SHP77 (cell line): ENCODE results near the gene TMEFF2.

Experiments
- DNase-seq, 2 experiments: peaks; one replicate each; lab custom pipeline; 2025; lab: John Stamatoyannopoulos, UW

The TMEFF2 gene

DNA sequence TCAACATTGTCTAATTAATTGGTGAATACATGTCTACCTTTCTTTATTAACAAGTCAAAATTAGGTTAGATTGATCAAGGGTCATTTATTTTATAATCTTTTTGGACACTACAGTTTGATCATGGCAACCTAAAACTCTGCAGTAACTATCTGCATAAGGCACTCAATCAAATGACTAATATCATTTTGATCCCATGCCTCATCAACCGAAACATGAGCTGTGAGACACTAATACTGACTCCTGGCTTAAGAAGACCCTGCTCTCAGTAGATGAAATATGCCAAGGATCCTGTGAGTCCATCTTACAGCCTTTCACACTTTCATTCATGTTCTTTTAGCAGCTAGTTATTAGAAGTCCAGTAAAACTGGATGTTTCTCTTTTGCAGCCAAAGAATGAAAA is 178.5 kb downstream of the TMEFF2 start:
- DNase-seq, result no peak

DNA sequence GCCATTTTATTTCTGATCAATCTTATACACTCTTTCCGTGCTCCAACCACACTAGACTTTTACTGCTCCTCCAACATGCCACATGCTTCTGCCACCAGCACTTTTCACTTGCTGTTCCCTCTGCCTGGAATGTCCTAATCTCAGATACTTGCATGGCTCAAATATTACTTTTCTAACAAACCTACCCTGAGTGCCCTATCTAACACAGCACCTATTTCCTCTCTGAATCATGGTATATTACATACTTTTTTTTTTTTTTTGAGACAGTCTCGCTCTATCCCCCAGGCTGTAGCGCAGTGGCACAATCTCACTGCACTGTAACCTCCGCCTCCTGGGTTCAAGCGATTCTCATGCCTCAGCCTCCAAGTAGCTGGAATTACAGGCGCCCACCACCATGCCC is 181.5 kb downstream of the TMEFF2 start:
- DNase-seq, result no peak

DNA sequence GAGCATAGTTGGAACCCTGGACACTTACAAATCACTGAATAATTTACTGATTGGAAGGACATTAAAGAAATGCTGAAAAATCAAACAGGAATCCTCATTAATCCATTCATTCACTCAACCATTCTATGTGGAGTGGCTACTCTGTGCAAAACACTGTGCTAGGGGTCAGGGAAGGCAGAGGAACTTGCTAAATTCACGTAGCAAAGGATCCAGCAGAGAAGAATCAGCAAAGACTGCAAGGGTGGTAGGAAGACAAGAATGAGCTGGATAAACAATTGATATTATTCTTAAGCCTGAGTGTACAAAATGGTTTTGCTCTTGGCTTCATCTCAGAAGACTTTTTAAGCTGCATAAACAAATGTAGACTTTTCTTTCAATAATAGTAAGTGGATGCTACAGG is 183.5 kb downstream of the TMEFF2 start:
- no peak for DNase-seq

DNA sequence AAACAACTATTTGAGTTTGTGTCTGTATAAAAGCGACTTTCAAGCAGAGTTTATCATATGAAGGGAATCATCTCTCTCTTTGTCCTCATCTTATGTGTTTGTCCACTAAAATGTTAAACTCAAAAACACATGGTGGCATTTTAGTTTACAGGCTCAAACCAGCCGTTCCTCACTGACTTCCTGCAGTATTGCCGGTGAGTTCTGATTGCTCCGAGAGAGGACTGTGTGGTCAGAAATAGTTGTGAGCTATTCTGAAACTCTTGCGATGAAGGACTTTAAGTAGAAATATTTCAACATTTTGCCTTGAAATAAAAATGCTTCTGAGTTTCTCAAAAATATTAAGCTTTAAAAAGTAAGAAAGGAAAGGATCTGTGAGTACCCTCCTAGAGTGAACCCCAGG is 184.7 kb downstream of the TMEFF2 start:
- no peak for DNase-seq

DNA sequence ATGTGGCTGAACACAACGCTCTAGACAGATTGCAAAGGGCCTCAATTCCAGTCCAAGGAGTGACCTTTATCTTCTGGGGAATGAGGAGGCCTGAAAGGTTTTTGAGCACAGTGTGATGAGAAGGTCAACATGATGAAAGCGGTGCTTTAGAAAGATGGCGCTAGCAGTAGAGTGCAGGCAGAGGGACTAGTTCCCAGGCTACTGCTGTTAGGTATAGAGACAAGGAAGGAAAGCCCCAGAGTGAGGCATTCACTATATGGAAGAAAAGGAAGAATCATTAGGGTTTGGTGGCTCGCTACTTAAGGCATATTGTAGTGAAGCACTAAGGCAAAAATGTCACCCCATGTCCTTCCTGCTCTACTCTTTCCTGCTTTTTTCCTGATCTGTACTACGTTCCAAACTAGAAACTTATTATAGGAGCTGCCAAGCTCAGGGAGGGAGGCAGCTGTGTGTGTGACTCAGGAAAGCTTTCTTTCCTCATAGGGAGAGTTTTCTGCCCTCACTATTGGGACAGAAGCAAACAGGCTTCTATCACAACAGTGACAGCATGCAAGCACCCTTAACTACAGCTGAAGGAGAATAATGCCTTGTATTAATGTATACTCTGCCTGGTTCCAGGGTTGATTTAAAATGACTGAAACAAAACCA is 187.0 kb downstream of the TMEFF2 start:
- DNase-seq, result no peak

DNA sequence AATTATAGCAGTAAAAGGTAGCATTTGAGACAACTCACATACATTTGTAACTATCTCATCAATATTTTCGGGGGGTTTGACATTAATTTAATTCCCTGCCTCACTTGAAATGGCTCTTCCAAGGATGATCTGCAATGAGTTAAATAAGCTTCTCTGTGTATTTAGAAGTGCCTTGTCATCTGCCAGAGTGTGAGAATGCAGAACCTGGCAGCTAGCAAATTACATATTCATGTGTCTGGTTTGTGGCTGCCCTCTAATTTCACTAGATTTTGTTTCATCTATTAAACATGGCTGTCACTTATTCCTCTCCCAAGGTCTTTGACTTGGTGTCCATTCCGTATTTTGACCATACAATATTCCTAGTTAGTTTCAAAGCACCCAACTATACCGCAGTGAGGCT is 189.5 kb downstream of the TMEFF2 start:
- DNase-seq, result no peak

DNA sequence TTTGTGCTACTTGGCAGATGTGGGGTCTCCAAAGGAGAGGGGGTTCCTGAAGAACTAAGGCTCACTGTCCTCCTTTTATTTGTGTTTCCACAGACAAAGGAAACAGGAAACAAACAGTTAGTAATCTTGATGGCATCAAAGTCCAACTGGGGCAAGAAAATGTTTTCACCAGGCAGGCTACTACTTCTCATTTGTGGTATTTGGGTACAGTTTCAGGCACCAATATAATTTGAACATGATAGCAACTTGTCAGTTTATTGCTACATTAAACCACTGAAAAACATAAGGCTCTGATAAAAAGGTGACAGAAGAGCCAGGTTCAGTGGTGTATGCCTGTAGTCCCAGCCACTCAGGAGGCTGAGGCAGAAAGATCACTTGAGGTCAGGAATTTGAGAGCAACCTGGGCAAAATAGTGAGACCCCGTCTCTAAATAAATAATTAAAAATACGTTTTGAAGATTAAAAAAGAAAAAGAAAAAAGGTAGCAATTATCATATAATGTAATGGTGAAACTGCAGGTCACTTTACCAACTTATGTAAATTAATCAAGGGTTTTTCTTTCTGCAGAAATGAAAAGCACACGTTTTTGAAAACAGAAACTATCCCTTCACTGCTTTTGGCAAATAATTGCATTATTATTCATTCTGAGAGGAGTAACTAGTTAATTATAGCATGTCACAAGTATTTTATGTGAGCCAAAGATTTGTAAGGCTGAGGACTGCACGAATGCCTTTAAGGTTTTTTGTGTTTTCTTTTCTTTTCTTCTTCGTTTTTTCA is 190.4 kb downstream of the TMEFF2 start:
- no peak for DNase-seq

DNA sequence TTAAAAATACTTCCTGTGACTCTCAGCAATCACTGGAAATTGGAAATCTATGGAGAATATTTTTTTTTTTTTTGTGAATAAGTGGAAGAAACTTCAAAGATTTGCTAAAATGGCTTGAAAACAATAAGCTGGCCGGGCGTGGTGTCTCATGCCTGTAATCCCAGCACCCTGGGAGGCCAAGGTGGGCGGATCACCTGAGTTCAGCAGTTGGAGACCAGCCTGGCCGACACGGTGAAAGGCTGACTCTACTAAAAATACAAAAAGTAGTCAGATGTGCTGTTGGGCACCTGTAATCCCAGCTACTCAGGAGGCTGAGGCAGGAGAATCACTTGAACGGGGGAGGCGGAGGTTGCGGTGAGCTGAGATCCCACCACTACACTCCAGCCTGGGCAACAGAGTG is 192.3 kb downstream of the TMEFF2 start:
- no peak for DNase-seq

DNA sequence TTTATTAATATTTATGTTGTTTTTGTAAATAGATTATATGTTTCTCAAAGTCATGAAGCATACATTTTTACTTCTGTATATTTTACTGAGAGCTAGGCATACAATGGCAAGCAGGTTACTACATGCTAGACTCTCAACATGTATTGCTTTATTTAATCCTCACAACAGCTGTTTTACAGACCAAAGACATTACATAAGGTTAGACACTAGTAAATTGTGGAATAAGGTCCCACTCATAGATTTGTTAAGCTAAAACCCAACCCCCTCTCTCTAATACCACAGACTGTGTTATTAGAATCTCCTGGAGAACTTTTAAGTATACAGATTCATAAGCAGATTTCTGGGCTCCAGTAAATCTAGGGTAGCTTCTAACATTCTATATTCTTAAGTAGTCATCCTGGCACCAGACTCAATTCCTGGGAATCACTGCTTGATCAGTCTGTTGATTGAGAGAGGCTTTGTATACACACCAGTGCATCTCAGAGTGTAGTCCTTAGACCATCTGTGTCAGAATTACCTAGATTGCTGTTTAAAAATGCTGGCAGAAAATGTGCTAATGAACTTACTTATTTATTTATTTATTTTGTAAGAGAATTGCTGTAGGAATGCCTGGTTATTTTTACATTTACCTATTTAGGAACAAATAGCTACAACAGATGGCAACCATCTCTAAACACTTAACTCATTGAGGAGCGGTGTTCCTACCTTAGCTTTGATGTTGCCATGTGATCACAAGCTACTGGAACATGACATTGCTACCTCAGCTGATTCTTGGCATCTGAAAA is 194.3 kb downstream of the TMEFF2 start:
- DNase-seq, result no peak

DNA sequence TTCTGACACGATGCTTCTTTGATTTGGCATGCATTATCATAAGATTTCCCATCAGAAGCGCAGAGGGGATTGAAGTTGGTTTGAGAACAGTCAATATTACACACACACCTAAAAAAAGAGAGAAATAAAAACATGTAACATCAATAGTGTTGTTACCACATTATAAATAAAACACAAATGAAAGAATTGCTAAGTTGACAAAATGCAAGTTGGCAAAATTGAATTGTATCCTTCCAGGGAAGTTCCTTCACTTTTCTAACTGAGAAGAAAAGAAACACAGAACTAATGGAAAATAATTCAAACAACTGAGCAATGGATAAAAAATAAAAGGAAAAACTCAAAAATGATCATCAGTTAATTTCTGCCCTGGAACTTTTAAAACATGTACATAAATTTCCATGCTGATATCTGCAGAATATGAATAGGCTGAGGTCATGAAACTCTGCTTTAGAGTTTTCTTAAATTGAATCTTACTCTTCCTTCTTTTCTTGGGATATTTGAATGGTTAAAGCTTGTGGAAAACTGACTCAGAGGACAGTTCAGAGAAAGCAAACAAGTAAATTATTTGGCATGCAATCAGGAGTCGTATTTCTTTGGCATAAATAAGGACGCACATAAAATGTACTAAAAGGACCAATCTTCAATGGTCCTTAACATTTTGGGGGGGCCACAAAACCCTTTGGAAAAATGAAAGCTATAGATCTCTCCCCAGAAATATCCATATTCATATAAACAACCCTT is 195.5 kb downstream of the TMEFF2 start:
- no peak for DNase-seq

DNA sequence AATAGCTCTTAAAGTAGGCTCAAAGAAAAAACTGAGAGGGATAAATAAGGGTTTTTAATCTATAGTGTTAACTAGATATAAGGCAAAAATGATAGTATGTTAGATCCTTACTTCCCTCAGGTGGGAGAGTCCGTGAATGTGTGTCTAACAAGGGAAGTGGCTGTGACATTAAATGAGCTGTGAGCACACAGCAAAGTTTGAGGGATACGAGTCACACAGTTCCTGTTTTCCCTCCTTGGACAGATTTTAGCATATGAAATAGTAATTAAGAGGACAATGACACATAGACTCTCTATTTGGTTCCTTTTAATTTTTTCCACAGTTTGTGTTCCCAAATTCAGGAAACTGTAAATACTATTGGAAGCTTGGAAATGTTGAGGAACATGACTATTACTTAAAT is 199.4 kb downstream of the TMEFF2 start:
- no peak for DNase-seq

DNA sequence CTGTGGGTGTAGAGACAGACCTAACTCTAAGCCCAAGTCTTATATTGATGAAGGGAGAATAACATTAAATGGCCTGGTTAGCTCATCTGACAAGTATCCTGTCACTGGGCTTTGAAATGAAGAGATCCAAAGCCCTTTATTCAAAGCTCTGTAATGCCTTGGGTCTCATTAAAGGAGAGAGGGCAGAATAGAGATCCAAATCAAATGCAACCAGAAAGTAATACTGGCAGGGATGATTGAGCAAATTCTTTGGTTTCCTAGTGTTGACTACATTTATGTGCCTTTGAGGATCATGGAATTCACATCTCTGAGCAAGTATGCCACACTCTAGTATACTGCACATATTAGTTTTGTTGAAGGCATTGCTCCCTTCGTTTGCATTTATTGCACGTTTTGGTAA is 200.0 kb downstream of the TMEFF2 start:
- DNase-seq, result no peak

DNA sequence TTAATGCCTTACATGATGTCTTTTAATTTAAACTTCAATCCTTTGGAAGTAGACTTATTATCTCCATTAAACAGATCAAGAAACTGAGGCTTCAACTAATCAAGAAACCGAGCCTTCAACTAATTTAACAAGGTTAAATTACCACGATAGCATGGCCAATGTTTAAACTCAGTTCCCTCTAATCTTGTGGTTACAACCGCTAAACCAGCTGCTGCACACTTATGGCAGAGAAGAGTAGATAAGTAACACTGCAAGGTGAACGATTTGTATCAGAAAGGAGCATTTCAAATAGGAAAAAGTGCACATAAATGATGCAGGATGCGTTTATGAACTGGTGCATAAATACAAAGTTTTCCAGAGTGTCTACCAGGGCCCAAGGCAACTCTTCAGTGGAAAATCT is 203.3 kb downstream of the TMEFF2 start:
- no peak for DNase-seq

DNA sequence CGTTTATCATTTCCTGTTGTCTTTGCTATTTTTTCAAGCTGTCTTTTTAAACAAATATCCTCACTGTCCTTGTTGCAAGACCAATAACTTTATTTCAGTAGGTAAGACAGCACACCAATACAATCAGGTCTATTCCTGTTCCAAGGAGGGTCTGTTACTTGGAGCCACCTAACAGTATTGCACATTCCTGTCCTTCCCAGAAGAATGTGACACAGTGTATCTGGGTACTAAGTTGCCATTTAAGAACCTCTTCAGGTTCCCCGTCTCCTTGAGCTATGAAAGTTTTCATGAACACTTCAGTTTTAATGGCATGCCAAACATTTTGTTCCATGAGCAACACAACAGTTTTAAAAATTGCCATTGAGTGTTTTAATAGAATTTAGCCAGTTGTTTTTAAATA is 209.0 kb downstream of the TMEFF2 start:
- no peak for DNase-seq

DNA sequence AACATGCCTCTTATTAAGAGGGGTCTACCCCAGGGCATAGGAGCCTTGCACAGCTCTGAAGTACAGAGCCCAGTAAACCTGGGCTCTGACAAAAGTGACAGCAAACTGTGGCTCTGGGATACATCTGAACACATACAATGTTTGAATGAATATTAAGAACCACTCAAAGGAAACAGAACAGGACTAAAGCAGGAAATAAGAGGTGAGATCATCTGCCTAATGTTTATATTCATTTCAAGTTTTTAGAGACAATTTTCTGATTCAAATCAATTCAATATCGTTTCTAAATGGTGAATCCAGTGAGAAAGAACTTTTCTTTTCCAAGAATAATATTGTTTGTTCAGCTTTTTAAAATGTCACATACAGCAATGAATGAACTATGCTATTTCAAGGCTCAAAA is 211.1 kb downstream of the TMEFF2 start:
- peak in 1 of 2 experiments; percentile 9 for DNase-seq

DNA sequence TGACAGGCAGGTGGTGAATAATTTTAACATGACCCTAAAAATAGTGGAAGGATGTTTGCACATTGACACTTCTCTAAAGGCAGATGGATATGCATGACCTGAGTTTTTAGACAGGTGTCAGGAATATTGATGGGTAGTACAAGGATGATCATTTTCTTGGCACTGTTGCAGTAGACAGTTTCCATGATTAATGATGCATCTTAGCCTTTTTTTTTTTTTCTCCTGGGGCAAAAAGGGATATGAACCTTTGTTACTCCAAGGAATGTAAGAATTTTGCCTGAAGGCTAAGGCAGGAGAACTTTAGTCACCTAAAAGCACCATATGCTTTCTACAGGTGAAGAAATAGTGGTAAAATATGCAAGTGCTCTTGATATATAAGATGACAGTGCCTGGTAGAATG is 211.5 kb downstream of the TMEFF2 start:
- DNase-seq, result peak; percentile 62 to 66

DNA sequence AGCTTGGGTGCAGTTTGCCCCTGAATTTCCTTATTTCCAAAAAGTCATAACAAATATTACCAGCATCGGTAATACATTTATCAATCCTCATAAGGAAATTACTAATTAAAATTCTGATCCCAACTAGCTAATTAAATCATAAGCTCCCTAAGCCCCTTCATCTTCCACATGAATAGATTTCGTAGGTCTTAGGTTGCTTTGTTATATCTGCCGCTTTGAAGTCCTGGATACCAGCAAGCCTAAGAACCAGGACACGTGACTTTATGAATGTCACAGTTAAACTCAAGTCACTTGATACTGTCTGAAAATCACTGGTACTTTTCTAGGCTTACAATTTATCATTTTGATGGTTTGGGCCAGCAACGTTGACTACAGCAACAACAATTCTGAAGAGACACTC is 213.0 kb downstream of the TMEFF2 start:
- no peak for DNase-seq

DNA sequence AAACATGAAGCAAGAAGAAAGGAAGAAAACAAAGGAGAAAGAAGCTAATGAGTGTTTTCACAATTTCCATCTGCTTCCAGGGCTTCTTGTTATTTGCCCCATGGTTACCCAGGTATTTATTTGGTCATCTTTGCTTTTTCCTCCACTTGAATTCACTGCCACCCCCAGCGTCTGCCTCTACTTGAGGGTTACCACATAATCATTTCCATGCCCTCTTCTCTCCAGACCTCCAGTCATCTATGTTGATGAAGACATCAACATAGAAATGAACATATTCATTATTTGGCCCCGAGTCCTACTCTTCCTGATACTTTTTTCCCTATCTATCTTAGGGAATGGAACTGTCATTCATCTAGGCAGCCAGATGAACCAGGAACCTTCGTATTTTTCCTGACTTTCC is 214.2 kb downstream of the TMEFF2 start:
- no peak for DNase-seq

DNA sequence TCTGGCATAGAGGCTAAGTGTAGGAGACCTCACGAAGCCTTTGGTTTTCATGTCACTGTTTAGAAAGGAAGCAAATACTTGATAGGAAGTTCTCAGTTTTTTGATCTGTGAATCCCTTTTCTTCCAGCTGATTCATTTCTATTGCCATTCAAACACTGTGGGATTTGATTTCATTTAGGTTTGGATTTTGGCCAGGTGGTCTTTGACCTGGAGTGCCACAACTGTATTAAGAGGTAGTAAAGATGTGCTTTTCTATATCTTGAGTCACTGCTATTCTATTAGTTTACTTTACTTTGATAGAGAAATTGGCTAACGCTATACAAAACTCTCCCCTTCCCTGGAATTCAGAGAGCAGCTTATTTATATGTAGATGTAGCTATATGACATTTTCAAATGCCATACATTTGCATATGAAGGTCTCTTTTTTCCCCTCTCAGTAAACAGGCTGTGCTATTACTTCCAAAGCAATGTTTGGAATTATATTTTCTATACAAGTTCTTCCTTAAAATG is 215.5 kb downstream of the TMEFF2 start:
- no peak for DNase-seq

DNA sequence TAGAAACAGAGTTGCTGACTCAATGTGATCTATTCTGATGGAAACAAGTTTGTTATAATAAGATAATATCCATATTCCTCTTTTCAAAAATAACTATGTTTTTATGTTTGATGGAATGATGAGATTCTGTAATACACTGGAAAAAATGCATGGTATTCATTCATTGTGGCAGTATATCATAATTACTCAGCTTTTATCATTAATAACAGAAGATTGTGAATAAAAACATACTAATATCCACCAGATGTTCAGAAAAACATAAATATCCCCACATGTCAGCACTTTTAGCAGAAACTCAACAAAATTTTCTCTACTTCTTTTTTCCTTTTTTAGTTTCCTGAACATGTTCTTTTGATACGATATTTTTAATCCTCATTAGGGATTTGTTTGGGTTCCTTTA is 217.0 kb downstream of the TMEFF2 start:
- DNase-seq, result no peak

DNA sequence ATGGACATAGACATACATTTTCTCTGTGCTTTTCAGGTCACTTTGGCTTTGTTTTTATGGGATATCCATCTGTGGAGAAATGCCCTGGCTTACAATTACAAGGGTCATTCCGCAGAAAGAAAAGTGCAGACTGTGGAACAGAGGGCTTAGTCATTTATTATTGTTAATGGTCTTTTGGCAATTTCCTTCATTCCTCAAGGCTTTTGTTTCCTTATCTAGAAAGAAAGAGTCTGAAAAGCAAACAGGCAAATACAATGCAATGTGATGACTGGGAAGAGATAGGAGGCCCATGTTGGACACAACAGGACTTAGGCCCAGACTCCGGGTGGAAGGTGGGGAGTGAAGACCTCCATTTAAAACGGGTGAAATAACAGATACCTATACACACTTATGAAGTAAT is 218.3 kb downstream of the TMEFF2 start:
- no peak for DNase-seq

DNA sequence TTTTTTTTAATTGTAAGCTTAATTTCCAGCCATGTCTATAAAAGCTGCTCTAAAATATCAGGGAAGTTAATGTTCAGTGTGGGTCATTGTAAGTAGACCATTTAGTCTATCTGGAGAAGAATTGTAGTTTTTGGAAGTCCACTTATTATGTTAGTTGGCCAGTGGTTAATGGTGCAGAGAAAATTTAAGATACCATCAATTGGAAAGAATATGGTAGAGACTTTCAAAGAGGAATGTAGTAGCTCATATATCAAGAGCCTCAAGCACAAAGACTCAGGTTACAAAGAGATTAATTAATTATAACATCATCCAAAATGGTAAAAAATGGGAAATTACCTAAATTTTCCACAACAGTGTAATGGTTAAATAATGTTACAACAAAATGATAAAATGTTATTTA is 220.1 kb downstream of the TMEFF2 start:
- DNase-seq, result no peak
